T-helper 9 cell (primary cell): Measurements from ENCODE around the gene TAS1R2.

Experiments used
- DNase-seq: peaks from one replicate; pipeline ENCODE4 v3.0.0-alpha.2; 2020

Gene TAS1R2

DNA sequence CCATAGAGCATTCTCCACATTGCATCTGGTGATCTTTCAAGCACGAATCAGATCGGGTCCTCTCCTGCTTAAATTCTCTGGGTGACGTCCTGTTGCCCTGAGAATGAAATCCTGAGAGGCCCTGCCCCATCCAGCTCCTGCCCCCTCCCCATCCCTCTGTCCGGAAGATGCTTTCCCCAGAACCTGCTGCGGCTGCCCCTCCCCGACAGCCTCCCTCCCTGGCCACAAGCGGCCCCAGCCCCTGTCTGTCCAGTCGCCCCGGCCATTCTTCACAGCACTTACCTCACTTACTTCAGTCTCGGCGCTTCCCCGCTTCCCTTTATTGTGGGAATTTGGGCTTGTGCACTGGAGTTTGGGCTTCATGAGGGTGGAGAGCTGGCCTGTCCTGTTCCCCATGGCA lies 40.3 kb downstream of the TAS1R2 start:
- DNase-seq, result no peak

- DNase-seq, result no peak
Measured at GRCh38 chr1:18817795-18818435, 41.5 kb downstream of the TAS1R2 start.

GRCh38 chr1:18817316-18817715 lies 42.1 kb downstream of the TAS1R2 start:
- no peak for DNase-seq

DNA sequence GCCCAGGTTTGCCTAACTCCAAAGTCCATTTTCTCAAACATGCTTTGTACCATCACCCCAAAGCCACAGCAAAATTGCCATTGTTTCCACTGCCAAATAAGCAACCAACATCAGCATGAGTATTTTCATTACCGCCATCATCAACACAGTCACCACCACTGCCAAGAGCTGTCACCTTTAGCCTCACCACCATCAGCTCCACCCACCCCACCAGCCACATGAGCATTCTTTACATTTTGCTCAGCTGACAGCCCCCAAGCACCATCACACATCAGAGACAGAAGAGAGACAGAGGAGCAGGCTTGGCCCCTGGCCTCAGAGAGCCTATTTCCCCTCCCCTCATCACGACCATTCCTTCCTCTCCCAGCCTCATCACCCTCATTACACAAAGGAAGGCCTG lies 42.7 kb downstream of the TAS1R2 start:
- no peak for DNase-seq

GRCh38 chr1:18814874-18815531 lies 44.5 kb downstream of the TAS1R2 start:
- DNase-seq, result no peak

DNA sequence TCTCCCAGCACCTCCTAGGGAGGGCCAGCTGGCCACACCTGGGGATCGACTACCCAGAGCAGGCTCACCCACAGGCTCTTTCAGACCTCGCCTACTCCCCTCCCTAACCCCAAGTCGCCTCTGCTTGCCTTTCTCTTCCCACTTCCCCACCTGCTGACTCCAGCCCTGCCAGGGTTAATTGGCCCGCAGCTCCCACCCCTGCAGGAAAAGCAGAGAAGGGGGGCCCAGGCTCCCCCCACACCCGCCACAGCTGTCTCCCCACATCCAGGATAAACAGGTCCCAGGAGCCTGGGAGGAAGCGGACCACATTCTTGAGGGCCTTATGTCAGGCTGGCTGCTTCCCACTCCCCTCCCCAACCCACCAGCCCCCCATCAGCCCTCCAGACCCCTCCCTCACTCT lies 45.0 kb downstream of the TAS1R2 start:
- DNase-seq, result no peak

DNA sequence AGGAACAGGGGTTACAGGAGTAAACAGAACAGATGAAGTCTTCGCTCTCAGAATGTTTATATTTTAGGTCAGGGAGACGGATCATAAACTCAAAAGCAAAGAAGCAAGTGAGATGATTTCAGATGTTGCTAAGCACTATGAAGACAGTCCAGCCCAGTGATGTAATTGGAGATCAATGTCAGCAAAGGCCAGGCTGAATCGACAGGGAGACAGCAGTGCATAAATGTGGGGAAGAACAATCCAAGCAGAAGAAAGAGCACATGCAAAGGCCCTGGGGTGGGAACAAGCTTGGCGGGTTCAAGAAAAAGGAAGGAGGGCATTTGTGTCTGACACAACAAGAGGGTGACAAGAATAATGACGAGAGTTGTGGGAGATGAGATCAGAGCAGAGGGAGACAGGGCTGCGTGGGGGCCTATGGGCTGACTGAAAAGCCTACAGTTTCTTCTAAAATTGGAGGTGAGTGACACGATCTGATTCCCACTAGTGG lies 47.0 kb downstream of the TAS1R2 start:
- DNase-seq, result no peak

- no peak for DNase-seq
Measured at GRCh38 chr1:18811733-18812452, 47.6 kb downstream of the TAS1R2 start.

DNA sequence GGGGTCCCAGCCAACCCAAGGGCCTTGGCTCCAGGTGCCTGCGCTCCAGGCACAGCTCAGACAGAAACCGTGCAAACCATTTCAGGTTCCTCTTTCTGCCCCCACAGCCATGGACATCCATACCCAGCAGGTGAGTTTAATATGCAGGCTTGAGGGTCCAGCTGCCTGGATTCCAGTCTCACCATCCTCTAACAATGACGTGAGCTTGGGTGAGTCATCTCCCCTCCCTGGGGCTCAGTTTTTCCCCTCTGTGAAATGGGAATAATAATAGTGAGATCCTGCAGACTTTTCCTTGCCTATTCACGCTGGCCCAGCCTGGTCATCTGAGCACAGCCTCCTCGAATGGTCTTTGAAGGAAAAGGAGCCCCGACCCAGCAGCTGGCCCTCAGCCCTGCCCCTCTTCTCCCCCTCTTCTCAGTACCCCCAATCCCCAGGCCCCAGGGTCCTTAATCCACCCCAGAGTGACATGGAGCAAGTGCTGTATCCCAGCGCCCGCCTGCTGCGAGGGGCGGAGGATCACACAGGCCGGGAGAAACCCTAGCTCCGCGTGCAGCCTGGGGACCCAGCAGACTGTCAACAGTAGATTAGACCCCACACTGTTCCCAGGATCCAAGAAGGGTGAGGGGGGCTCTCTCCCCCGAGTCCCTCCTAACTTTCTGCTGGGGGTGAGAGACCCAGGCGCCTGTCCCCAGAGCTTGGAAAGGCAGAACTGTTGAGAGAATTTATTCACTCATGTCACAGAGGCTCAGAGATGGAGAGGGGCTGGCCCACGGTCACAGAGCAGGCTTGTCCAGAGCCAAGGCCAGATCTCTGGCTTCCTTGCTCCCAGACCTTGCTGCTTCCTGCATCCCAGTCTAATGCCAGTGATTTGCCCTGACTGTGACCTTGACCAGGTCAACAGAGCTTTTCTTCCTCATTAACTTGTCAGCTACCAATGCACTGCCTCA lies 49.2 kb downstream of the TAS1R2 start:
- DNase-seq, result no peak

GRCh38 chr1:18808550-18808949 lies 50.9 kb downstream of the TAS1R2 start:
- no peak for DNase-seq

DNA sequence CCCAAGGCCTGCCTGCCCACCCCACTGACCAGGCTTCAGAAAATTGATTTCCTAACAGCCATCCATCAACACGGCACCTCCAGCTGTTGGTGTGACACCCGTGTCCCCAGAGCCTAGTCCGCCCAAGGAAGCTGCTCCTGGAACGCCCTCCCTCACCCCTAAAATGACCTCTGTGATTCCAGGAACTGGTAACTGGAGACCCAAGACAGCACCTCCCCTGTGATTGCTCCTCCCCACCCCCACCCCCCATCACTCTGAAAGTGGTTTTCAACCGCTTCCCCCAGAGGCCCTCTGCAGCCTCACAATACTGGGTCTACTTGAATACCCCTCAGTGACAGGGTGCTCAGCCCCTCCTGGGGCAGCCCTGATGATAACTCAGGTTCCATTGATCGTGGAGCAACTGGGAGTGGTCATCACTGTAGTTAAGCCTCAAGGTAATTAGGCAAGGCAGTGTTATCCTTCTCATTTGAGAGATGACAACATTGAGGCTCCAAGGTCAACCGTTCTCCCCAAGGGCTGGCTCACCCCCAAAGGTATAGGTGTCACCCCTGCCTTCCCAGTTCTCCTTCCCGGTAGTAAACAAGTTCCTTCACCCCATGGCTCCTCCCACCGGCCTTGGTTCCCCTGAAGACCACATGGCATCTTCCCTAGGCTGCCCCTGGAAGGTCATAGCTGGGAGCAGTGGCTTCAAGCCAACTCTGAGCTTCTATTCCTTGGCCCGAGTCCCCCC lies 52.0 kb downstream of the TAS1R2 start:
- no peak for DNase-seq

DNA sequence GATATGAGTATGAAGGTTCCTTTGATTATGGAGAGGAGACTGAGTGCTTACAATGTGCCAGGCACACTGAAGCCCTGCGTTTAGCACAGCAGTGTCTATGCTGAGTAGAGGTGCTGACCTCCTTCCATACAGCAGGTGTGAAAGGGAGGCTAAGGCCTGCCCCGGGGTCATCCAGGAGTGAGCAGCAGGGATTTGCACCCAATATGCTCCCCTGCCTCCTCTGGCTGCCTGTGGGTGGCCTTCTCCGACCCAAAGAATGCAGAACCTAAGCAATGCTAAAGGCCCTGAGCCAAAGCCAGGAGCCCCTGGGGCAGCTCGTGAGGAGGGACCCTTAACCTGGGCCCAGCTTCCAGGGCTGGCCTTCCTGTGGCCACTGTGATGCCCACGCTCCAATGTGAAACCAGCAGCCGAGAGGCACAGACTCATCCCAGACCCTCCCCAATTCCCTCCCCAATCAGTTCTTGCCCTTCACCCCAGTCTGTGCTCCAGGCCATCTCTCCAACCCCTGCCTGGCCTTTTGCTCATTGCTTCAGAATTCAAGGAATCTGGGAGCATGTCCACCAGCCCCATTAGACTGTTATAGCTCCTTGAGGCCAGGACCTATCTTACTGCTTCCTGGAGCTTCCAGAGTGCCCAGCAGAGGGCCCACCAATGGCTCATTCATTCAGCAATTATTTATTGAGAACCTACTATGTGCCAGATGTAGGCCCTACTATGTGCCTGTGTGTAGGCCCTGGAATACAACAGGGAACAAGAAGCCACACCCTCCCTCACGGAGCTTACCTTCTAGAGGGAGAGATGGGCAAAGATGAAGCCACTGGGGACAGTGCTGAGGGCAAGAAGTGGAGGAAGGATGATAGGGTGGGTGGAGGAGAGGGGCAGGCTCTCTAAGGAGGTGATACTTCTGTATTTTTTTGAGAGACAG lies 53.3 kb downstream of the TAS1R2 start:
- DNase-seq, result no peak

- no peak for DNase-seq
Measured at GRCh38 chr1:18805150-18805879, 54.1 kb downstream of the TAS1R2 start.

GRCh38 chr1:18803851-18804250 lies 55.6 kb downstream of the TAS1R2 start:
- DNase-seq, result no peak

DNA sequence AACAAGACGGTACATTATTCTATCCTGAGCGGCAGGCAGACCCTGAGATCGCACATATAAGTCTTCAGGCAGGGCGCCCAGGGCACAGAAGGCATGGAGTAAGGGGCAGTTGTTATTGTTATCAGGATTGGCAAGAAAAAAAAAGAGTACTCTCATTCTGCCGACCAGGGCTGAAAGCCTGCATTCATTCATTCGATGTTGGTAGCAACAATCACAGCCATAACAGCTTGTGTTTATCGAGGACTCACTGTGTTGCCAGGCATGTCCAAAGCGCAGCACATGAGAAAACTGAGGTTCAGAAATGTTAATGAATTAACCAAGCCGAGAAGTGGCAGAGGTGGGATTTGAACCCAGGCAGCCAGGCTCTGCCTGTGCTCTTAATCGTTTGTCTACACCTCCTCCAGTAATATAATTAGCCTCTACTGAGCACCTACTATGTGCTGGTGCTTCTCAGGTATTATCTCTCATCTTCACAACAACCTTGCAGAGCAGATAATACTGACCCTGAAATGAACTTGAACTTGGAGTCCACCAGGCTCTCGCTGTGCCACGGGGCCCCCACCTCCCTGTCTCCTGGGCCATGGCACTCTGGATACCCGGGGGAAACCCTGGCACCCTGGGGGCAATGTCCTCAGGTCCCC lies 56.2 kb downstream of the TAS1R2 start:
- DNase-seq, result no peak

- no peak for DNase-seq
Measured at GRCh38 chr1:18802231-18802630, 57.2 kb downstream of the TAS1R2 start.

GRCh38 chr1:18800258-18800657 lies 59.2 kb downstream of the TAS1R2 start:
- DNase-seq, result no peak

DNA sequence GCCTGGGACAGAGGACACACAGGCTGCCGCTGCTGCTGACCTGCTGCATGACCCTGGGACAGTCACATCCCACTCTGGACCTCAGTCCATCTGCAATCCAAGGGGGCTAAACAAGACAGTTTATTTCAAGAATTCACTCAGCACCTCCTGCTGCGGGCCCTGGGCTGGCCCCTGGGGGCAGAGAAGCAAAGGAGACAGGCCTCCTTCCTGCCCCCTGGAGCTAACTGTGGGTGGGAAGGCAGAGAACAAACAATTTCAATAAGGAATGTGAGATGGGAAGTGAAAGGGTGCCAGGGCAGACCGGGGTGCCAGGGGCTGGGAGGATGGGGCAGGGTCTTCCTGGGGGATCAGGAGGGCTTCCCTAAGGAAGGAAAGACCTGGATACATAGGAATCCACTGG lies 60.0 kb downstream of the TAS1R2 start:
- DNase-seq, result no peak

DNA sequence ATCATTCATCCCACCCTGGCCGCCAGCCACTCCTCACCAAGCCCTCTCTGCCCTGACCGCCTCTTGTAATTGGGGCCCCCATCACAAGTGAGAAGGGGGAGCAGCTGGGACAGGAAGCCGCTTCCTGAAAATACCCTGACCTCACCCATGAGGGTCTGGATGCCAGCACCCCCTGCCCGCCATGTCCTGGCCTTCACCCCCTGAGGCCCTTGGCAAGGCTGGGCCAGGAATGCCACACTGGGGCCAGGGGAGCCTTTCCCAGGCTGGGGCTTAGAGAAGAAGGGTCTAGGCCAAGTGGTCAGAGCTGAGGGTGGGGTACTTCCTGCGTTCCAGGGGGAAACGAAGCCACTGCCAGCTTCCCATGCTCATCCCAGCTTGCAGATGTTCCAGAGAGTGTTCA lies 60.5 kb downstream of the TAS1R2 start:
- no peak for DNase-seq

- DNase-seq, result no peak
Measured at GRCh38 chr1:18798533-18798932, 60.9 kb downstream of the TAS1R2 start.
